Upper lobe of left lung (tissue), 4 donors: Measurements from ENCODE around the gene NT5E.

ENCODE experiments used
- CTCF ChIP-seq, 6 experiments: fragments of 450-650 bp in 4 of 6; fragments of 200-600 bp in 2 of 6; sonication (generic) in 2 of 6; IDR thresholded peaks; one replicate each; pipeline ENCODE4 v1.5.1; 2016 to 2019; ENCODE audit warnings: antibody characterized with exemption in 6 of 6
- POLR2A ChIP-seq, 4 donors: fragments of 450-650 bp; IDR thresholded peaks; one replicate each; pipeline ENCODE4 v1.5.1; 2016 to 2017; ENCODE audit warnings: antibody characterized with exemption in 4 of 4, mild to moderate bottlenecking in 2 of 4

DNA sequence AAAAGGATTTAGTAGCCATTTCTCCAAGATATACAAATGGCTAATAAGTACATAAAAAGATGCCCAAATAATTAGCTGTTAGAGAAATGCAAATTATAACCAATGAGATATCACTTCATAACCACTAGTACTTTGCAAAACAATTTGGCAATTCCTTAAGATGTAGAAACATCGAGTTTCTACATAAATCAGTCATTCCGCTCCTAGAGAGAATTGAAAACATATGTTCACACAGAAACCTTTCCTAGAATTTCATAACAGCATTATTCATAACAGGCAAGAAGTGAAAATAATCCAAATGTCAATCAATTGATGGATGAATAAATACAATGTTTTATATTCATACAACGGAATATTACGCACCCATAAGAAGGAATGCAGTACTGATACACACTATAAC, 20.5 kb upstream of the NT5E start:
- TF ChIP-seq CTCF (IDR thresholded peaks at IDR 0.05), result no peak
- TF ChIP-seq POLR2A (IDR thresholded peaks at IDR 0.05), result no peak
